HepG2 (cell line): Measurements from ENCODE around the gene DOK1. TPM values are rescaled to one million over a fixed set of nuclear protein-coding genes. Genes with fewer than 3 reads are reported as not detected.
A peak's percentile ranks its signal among the peaks of the same experiment; 100 is the strongest.

Source experiments
- ATAC-seq: fragments of 200-7000 bp; cut with Tn5 transposase; 3 replicates; pipeline ENCODE4 v1.9.1; 2020; ENCODE audit warnings: mild to moderate bottlenecking, moderate library complexity
- BruUV-seq: library from RNA; stranded (reverse); fragments of 400-500 nt; replicated peaks from 2 replicates; lab custom pipeline; 2021; lab: Mats Ljungman, UMichigan
- CTCF ChIA-PET: fragments of 300-600 bp; formaldehyde crosslinking; extraction: SDS; loops from one replicate; lab custom pipeline; 2021; ENCODE audit warnings: low total read pairs, inconsistent platforms, low intra/inter-chr PET ratio; lab: Yijun Ruan, JAX
- POLR2A ChIA-PET: fragments of 350-600 bp; sonication (Branson Sonifier 250); formaldehyde crosslinking; loops from one replicate; lab custom pipeline; 2020; ENCODE audit warnings: antibody characterized with exemption, inconsistent platforms; lab: Yijun Ruan, JAX
- DNase-seq: peaks from one replicate; pipeline ENCODE4 v3.0.0-alpha.2; 2015; ENCODE audit warnings: low spot score
- FAIRE-seq: peaks from 3 replicates; lab custom pipeline; 2011; peaks lifted over from hg19 to GRCh38; lab: Jason Lieb, UNC
- H2AFZ ChIP-seq: one replicate; pipeline ENCODE4 v1.6.1; 2011; ENCODE audit warnings: low read length, inconsistent platforms
- H3K27ac ChIP-seq: fragments of 300-600 bp; 3 replicates; pipeline ENCODE4 v1.8.0; 2011; ENCODE audit warnings: mixed run types, mild to moderate bottlenecking, mixed read lengths, low read length, inconsistent platforms; ENCODE audit not compliant: insufficient read depth; ENCODE audit errors: extremely low read length
- H3K27me3 ChIP-seq, 2 experiments: fragments of 200-600 bp in 1 of 2; 2 replicates in 1 of 2; 3 replicates in 1 of 2; pipeline versions ENCODE4 v1.6.0 to v1.8.0; 2011; ENCODE audit warnings: low read length in 2 of 2, mild to moderate bottlenecking in 2 of 2, moderate library complexity in 2 of 2, inconsistent platforms in 1 of 2; ENCODE audit not compliant: insufficient read depth in 2 of 2, control insufficient read depth in 1 of 2
- H3K36me3 ChIP-seq, 2 experiments: fragments of 200-600 bp in 1 of 2; replicated peaks in 1 of 2; 2 replicates in 1 of 2; 3 replicates in 1 of 2; pipeline versions ENCODE4 v1.5.1 to v1.8.0; 2011; ENCODE audit warnings: low read length in 2 of 2, inconsistent platforms in 1 of 2; ENCODE audit not compliant: insufficient read depth in 2 of 2, control insufficient read depth in 1 of 2
- H3K4me1 ChIP-seq: 2 replicates; pipeline ENCODE4 v1.5.1; 2012; ENCODE audit warnings: low read length, inconsistent platforms; ENCODE audit not compliant: insufficient read depth
- H3K4me2 ChIP-seq: 2 replicates; pipeline ENCODE4 v1.6.0; 2011; ENCODE audit warnings: low read depth, low read length, inconsistent platforms
- H3K4me3 ChIP-seq, 3 experiments: fragments of 200-600 bp in 1 of 3; sonication (generic), shearing (Covaris generic) in 1 of 3; replicated peaks in 1 of 3; 2 replicates each; pipeline ENCODE4 v1.5.1; 2011 to 2016; ENCODE audit warnings: low read length in 3 of 3, inconsistent platforms in 2 of 3, low read depth in 2 of 3, mild to moderate bottlenecking in 2 of 3, control low read depth in 1 of 3, mixed read lengths in 1 of 3; ENCODE audit not compliant: insufficient read depth in 1 of 3
- H3K79me2 ChIP-seq: one replicate; pipeline ENCODE4 v1.6.1; 2011; ENCODE audit warnings: low read length, inconsistent platforms; ENCODE audit not compliant: insufficient read depth
- H3K9ac ChIP-seq: 2 replicates; pipeline ENCODE4 v1.6.0; 2011; ENCODE audit warnings: mild to moderate bottlenecking, low read depth, low read length, inconsistent platforms; ENCODE audit not compliant: insufficient read depth
- H3K9me3 ChIP-seq: 2 replicates; pipeline ENCODE4 v1.5.1; 2012; ENCODE audit warnings: mild to moderate bottlenecking, low read length
- H4K20me1 ChIP-seq: 2 replicates; pipeline ENCODE4 v1.6.0; 2011; ENCODE audit warnings: inconsistent platforms, mild to moderate bottlenecking, low read length, moderate library complexity; ENCODE audit not compliant: insufficient read depth
- NFYB ChIP-seq: sonication (generic); formaldehyde crosslinking; IDR thresholded peaks from 2 replicates; pipeline ENCODE4 v1.4.0; 2020; ENCODE audit warnings: missing genetic modification reagents
- ZBTB38 ChIP-seq: sonication (generic); formaldehyde crosslinking; IDR thresholded peaks from 2 replicates; pipeline ENCODE4 v1.5.1; 2020; ENCODE audit warnings: mild to moderate bottlenecking, missing genetic modification reagents
- WGBS: methylation state at CpG from one replicate; pipeline ENCODE4 v1.1.6; 2017; ENCODE audit warnings: low lambda C conversion rate; 5-methylcytosine and 5-hydroxymethylcytosine counted together
- in situ Hi-C: cut with HindIII; loops from 2 replicates; pipeline ENCODE4 v1.10.0; 2017; ENCODE audit warnings: low pct_unique_long_range_greater_than_20kb; ENCODE audit not compliant: extremely low pct_ligation_motif_present
- intact Hi-C: fragments of 100-400 bp; cut with micrococcal nuclease; formaldehyde crosslinking; loops from one replicate; pipeline ENCODE4 v1.10.0; 2022; ENCODE audit not compliant: unreplicated experiment
- polyA plus RNA-seq, 8 experiments: library from polyadenylated mRNA; depleted of rRNA in 3 of 8; stranded (reverse) in 7 of 8; unstranded in 1 of 8; fragments of >200 nt; fragmentation: Illumina TruSeq in 4 of 8; extraction: Trizol in 4 of 8; gene quantifications; 2 replicates each; pipeline versions ENCODE4 v1.2.1 to v1.2.3, GENCODE V29; 2011 to 2016; ENCODE audit warnings: low read depth in 4 of 8, missing spikeins in 1 of 8, mixed read lengths in 1 of 8; ENCODE audit not compliant: insufficient read depth in 1 of 8
- total RNA-seq, 5 experiments: library from RNA; depleted of rRNA; stranded (reverse); fragments of >200 nt; fragmentation: Illumina TruSeq; extraction: Trizol; gene quantifications; 2 replicates each; pipeline ENCODE4 v1.2.3, GENCODE V29; 2016; ENCODE audit warnings: low read depth in 1 of 5
- TF ChIP-seq, protein P1 (sequence below), 2 experiments: fragments of 450-650 bp in 1 of 2; sonication (generic) in 1 of 2; formaldehyde crosslinking in 1 of 2; IDR thresholded peaks; 2 replicates each; pipeline versions ENCODE4 v1.6.1 to v1.8.0; 2016 to 2022; ENCODE audit warnings: antibody characterized with exemption in 1 of 2, mild to moderate bottlenecking in 1 of 2, missing genetic modification reagents in 1 of 2
- TF ChIP-seq, protein P2 (sequence below): sonication (generic); formaldehyde crosslinking; IDR thresholded peaks from 2 replicates; pipeline ENCODE4 v1.5.0; 2020; ENCODE audit warnings: mild to moderate bottlenecking, missing genetic modification reagents, borderline replicate concordance

Gene DOK1
- total and polyA plus RNA-seq, 2 of the 13 experiments (the other 11 are each of a cell fraction or from before 2014, with no cell fraction given), result 0.53 to 0.74 TPM

DNA sequence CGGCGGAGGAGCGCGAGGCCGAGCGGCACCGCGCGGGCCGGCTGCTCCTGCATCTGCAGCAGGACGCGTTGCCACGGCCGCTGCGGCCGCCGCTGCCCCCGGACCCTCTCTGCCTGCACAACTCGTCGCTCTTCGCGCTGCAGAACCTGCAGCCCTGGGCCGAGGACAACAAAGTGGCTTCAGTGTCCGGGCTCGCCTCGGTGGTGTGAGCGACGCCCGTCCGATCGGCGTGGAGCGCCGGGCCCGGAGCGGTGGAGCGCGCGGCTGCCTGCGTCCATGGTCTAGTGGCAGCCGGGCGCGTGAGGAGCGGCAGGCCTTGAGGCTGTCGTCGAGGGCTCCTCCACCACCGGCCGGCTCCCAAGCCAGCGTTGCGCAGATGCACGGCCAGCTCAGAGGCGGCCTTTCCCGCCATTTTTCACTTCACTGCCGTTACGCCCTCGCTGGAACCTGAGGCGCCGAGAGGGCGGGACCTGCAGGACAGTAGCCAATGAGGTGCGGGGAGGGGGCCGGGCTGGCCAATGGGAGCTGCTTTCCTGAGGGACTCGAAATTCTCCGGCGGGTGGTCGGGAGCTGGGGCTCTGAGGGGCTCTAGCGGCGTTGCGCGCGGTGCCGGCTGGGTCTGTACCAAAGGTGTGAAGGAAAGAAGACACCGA lies 38.4 kb upstream of the DOK1 start:
- peaks cover 13 to 20% of the 10 kb centered on the region in 2 experiments; a peak in 4 of 5 replicates for H3K36me3 ChIP-seq
- no peak overlapping the region for H3K4me2 ChIP-seq
- CTCF ChIA-PET, result no interaction called here
- ATAC-seq, result no peak
- H3K27me3 ChIP-seq, result no peaks in the 10 kb centered on the region
- POLR2A ChIA-PET, result interaction anchor here (1.0 to 2.1 kb wide), 3 partner anchors 12 to 34 kb away, joined by 3 to 6 read pairs (median 4); partner anchors contain the start of gene HTRA2
- H3K9me3 ChIP-seq, result no peaks in the 10 kb centered on the region
- H4K20me1 ChIP-seq, result no peaks in the 10 kb centered on the region
- in situ Hi-C loops, result no loop called here
- intact Hi-C loops, result no loop called here
- H3K9ac ChIP-seq, result no peak overlapping the region
- no peak overlapping the region for H3K4me3 ChIP-seq
- H3K27ac ChIP-seq, result no peak overlapping the region
- H3K4me1 ChIP-seq, result peaks cover 36% of the 10 kb centered on the region
- H3K79me2 ChIP-seq, result no peaks in the 10 kb centered on the region
- no peak for DNase-seq
- 98% methylated on average over 72 of the region's 72 CpGs for WGBS
- H2AFZ ChIP-seq, result no peak overlapping the region
- no TSS peak for BruUV-seq
- no peak for FAIRE-seq
- TF ChIP-seq ZBTB38 (CRISPR knock-in tag), result peak; percentile 17; the same call in 1 of the 2 replicates
- TF ChIP-seq, protein P1, sequence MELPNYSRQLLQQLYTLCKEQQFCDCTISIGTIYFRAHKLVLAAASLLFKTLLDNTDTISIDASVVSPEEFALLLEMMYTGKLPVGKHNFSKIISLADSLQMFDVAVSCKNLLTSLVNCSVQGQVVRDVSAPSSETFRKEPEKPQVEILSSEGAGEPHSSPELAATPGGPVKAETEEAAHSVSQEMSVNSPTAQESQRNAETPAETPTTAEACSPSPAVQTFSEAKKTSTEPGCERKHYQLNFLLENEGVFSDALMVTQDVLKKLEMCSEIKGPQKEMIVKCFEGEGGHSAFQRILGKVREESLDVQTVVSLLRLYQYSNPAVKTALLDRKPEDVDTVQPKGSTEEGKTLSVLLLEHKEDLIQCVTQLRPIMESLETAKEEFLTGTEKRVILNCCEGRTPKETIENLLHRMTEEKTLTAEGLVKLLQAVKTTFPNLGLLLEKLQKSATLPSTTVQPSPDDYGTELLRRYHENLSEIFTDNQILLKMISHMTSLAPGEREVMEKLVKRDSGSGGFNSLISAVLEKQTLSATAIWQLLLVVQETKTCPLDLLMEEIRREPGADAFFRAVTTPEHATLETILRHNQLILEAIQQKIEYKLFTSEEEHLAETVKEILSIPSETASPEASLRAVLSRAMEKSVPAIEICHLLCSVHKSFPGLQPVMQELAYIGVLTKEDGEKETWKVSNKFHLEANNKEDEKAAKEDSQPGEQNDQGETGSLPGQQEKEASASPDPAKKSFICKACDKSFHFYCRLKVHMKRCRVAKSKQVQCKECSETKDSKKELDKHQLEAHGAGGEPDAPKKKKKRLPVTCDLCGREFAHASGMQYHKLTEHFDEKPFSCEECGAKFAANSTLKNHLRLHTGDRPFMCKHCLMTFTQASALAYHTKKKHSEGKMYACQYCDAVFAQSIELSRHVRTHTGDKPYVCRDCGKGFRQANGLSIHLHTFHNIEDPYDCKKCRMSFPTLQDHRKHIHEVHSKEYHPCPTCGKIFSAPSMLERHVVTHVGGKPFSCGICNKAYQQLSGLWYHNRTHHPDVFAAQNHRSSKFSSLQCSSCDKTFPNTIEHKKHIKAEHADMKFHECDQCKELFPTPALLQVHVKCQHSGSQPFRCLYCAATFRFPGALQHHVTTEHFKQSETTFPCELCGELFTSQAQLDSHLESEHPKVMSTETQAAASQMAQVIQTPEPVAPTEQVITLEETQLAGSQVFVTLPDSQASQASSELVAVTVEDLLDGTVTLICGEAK (IDR thresholded peaks at IDR 0.05), result no peak
- TF ChIP-seq, protein P1 (CRISPR knock-in tag; IDR thresholded peaks at IDR 0.05), result 0 out of 2 replicates have a peak, but pooled peaks have one; percentile 21
- TF ChIP-seq, protein P2, sequence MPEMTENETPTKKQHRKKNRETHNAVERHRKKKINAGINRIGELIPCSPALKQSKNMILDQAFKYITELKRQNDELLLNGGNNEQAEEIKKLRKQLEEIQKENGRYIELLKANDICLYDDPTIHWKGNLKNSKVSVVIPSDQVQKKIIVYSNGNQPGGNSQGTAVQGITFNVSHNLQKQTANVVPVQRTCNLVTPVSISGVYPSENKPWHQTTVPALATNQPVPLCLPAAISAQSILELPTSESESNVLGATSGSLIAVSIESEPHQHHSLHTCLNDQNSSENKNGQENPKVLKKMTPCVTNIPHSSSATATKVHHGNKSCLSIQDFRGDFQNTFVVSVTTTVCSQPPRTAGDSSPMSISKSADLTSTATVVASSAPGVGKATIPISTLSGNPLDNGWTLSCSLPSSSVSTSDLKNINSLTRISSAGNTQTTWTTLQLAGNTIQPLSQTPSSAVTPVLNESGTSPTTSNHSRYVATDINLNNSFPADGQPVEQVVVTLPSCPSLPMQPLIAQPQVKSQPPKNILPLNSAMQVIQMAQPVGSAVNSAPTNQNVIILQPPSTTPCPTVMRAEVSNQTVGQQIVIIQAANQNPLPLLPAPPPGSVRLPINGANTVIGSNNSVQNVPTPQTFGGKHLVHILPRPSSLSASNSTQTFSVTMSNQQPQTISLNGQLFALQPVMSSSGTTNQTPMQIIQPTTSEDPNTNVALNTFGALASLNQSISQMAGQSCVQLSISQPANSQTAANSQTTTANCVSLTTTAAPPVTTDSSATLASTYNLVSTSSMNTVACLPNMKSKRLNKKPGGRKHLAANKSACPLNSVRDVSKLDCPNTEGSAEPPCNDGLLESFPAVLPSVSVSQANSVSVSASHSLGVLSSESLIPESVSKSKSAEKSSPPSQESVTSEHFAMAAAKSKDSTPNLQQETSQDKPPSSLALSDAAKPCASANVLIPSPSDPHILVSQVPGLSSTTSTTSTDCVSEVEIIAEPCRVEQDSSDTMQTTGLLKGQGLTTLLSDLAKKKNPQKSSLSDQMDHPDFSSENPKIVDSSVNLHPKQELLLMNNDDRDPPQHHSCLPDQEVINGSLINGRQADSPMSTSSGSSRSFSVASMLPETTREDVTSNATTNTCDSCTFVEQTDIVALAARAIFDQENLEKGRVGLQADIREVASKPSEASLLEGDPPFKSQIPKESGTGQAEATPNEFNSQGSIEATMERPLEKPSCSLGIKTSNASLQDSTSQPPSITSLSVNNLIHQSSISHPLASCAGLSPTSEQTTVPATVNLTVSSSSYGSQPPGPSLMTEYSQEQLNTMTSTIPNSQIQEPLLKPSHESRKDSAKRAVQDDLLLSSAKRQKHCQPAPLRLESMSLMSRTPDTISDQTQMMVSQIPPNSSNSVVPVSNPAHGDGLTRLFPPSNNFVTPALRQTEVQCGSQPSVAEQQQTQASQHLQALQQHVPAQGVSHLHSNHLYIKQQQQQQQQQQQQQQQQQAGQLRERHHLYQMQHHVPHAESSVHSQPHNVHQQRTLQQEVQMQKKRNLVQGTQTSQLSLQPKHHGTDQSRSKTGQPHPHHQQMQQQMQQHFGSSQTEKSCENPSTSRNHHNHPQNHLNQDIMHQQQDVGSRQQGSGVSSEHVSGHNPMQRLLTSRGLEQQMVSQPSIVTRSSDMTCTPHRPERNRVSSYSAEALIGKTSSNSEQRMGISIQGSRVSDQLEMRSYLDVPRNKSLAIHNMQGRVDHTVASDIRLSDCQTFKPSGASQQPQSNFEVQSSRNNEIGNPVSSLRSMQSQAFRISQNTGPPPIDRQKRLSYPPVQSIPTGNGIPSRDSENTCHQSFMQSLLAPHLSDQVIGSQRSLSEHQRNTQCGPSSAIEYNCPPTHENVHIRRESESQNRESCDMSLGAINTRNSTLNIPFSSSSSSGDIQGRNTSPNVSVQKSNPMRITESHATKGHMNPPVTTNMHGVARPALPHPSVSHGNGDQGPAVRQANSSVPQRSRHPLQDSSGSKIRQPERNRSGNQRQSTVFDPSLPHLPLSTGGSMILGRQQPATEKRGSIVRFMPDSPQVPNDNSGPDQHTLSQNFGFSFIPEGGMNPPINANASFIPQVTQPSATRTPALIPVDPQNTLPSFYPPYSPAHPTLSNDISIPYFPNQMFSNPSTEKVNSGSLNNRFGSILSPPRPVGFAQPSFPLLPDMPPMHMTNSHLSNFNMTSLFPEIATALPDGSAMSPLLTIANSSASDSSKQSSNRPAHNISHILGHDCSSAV (CRISPR knock-in tag), result no peak
- peak; percentile 47 for TF ChIP-seq NFYB (CRISPR knock-in tag)
